Choroid plexus epithelial cell (primary cell): Measurements from ENCODE around the gene CEACAM8.

Experiments used
- DNase-seq: peaks from one replicate; pipeline ENCODE4 v3.0.0-alpha.2; 2010; ENCODE audit warnings: low read depth
- H3K4me3 ChIP-seq: 2 replicates; pipeline ENCODE4 v1.5.1; 2011; ENCODE audit warnings: low read depth, mild to moderate bottlenecking, control low read depth, low read length, moderate library complexity
- TF ChIP-seq, protein P1 (sequence below): conservative IDR thresholded peaks from 2 replicates; pipeline ENCODE4 v1.5.1; 2011; ENCODE audit warnings: low read depth, mild to moderate bottlenecking, control low read depth, inconsistent platforms, low read length, moderate library complexity

The CEACAM8 gene

DNA sequence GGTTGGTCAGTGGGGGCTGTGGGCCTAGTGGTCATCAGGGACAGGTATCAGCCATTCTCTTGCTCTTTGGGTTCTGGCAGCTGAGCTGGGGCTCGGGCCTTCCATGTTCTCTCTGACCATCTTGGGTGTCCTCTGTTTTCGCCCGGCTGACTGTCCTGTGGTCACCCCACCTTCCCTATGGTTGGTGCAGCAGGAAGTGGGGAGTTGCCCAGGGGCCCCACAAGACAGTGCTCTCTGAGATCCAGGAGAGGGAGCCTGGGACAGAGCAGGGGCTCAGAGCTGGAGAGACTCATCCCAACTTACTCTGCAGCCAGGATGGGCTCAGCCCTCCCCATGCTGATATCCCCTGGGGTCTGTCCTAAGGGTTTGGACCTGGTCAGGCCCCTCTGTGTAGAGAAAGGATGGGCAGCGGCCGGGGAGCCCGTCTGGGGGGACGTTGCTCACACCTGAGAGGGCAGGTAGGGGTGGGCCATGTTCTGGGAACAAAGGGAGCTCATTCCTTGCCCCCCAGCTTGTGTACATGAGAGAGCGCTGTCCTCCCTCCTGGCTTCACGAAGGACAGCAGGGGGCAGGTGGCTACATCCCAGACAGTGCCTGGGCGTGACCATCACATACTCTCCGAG lies 937 bp upstream of the CEACAM8 start:
- H3K4me3 ChIP-seq, result no peak overlapping the region
- DNase-seq, result no peak
- TF ChIP-seq, protein P1, sequence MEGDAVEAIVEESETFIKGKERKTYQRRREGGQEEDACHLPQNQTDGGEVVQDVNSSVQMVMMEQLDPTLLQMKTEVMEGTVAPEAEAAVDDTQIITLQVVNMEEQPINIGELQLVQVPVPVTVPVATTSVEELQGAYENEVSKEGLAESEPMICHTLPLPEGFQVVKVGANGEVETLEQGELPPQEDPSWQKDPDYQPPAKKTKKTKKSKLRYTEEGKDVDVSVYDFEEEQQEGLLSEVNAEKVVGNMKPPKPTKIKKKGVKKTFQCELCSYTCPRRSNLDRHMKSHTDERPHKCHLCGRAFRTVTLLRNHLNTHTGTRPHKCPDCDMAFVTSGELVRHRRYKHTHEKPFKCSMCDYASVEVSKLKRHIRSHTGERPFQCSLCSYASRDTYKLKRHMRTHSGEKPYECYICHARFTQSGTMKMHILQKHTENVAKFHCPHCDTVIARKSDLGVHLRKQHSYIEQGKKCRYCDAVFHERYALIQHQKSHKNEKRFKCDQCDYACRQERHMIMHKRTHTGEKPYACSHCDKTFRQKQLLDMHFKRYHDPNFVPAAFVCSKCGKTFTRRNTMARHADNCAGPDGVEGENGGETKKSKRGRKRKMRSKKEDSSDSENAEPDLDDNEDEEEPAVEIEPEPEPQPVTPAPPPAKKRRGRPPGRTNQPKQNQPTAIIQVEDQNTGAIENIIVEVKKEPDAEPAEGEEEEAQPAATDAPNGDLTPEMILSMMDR, result no peak

- H3K4me3 ChIP-seq, result no peak overlapping the region
- TF ChIP-seq, protein P1, result no peak
- DNase-seq, result no peak
Measured at GRCh38 chr19:42589792-42590191, 4.9 kb downstream of the CEACAM8 start.

DNA sequence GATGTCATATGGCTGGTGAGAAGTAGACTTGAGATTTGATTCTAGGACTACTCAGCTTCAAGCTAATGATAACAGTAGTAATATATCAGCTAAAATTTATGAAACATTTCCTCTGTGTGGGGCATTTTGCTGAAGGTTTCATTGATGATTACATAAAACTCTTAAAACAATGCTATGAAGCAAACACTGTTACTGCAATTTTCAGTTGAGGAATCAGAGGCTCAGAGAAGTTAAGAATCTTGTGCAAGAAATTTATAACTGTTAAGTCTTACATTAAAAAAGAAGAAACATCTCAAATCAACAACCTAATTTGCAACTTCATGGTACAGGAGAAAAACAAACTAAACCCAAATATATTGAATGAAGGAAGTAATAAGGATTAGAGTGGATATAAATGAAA lies 10.3 kb downstream of the CEACAM8 start:
- DNase-seq, result no peak
- no peak overlapping the region for H3K4me3 ChIP-seq
- TF ChIP-seq, protein P1, result no peak

DNA sequence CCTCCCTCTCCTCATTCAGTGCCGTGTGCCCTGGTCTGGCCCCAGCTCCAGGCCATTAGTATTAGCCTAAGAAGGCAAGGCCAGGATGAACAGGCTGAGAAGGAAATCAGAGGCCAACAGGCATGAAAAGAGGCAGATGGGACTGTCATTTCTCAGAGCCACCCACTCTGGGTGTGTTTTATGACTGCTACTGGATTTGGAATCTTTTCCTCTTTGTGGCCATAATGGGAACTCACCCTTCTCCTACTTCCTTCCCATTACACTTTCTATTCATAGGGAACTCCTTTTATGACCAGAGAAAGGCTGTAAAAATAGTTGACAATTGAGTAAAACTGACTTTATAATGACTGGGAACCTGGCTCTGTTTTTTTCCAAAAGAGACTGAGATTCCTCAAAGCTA lies 17.7 kb downstream of the CEACAM8 start:
- TF ChIP-seq, protein P1, result no peak
- H3K4me3 ChIP-seq, result no peak overlapping the region
- DNase-seq, result no peak

- no peak overlapping the region for H3K4me3 ChIP-seq
- TF ChIP-seq, protein P1, result no peak
- DNase-seq, result no peak
Measured at GRCh38 chr19:42576241-42576640, 18.5 kb downstream of the CEACAM8 start.

DNA sequence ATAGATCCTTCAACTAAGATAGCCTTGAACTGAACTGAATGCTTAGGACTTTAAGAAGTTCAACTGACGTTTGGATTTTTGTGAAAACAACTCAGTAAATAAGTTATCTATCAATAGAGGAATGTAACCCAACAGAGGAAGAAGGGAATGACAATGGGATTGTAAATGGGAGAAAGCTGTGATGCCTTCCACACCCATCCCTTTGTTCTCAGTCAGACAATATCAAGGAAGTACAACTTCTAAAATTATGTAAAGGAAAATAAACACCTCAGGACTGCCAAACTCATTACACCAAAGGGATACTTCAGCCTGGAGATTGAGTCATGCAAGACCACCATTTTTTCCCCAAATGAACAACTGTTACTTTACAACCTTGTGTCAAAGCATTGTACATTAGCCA lies 21.1 kb downstream of the CEACAM8 start:
- DNase-seq, result no peak
- no peak overlapping the region for H3K4me3 ChIP-seq
- TF ChIP-seq, protein P1, result no peak

GRCh38 chr19:42571116-42571515 lies 23.6 kb downstream of the CEACAM8 start:
- TF ChIP-seq, protein P1, result no peak
- DNase-seq, result no peak
- H3K4me3 ChIP-seq, result no peak overlapping the region
